ENCODE results near the gene SPATS2. TPM values are rescaled to one million over a fixed set of nuclear protein-coding genes. Genes with fewer than 3 reads are reported as not detected.

The SPATS2 gene
- total RNA-seq, 3 donors from 2014 or later (not counting 1 experiment from before 2014, with no cell fraction given): 14.6 to 18.4 (median 15.4) TPM

- Histone ChIP-seq H3K4me3 (ENCODE audit: low read length) (peak within 1 kb of the TSS; percentile 67), H3K27me3 (ENCODE audit: control insufficient read depth, insufficient read depth, low read length) (no peaks in the 10 kb centered on the region), H3K36me3 (ENCODE audit: control insufficient read depth, insufficient read depth, low read length) (no peaks in the 10 kb centered on the region), H3K9me3 (ENCODE audit: control insufficient read depth, insufficient read depth, low read length) (no peaks in the 10 kb centered on the region), H3K4me1 (ENCODE audit: control insufficient read depth, insufficient read depth, low read length) (peaks cover 16% of the 10 kb centered on the region), H3K27ac (ENCODE audit: low read length) (peak within 1 kb of the TSS; percentile 46)
- H3K9me3 Mint-ChIP-seq: no peaks in the 10 kb centered on the region
- H3K27me3 Mint-ChIP-seq (ENCODE audit: low read depth in 2 of 2): peaks cover 0 to 5% of the 10 kb centered on the region in 2 donors
- peak within 1 kb of the TSS; percentile 77 to 86 for H3K27ac Mint-ChIP-seq
- WGBS (ENCODE audit: insufficient coverage): under 1% methylated on average over 65 of the region's 65 CpGs
- DNase-seq: peak; percentile 94 to 98
- intact Hi-C loops (cut with micrococcal nuclease): loop anchor here (2.0 kb wide), 1 partner anchor 14 kb away; the partner anchor contains the start of gene C1QL4
- peaks cover 11 to 18% of the 10 kb centered on the region in 2 donors for H3K4me1 Mint-ChIP-seq
- peak within 1 kb of the TSS; percentile 89 for H3K4me3 Mint-ChIP-seq
- H3K36me3 Mint-ChIP-seq: no peaks in the 10 kb centered on the region
- ATAC-seq: peak; percentile 96 to 99 (median 97)
- TF ChIP-seq, protein P1, sequence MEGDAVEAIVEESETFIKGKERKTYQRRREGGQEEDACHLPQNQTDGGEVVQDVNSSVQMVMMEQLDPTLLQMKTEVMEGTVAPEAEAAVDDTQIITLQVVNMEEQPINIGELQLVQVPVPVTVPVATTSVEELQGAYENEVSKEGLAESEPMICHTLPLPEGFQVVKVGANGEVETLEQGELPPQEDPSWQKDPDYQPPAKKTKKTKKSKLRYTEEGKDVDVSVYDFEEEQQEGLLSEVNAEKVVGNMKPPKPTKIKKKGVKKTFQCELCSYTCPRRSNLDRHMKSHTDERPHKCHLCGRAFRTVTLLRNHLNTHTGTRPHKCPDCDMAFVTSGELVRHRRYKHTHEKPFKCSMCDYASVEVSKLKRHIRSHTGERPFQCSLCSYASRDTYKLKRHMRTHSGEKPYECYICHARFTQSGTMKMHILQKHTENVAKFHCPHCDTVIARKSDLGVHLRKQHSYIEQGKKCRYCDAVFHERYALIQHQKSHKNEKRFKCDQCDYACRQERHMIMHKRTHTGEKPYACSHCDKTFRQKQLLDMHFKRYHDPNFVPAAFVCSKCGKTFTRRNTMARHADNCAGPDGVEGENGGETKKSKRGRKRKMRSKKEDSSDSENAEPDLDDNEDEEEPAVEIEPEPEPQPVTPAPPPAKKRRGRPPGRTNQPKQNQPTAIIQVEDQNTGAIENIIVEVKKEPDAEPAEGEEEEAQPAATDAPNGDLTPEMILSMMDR (IDR thresholded peaks at IDR 0.05): no peak
Measured at GRCh38 chr12:49322708-49323523, 44.3 kb upstream of the SPATS2 start, which contains the start of gene TROAP. Gene TROAP, plus strand, starts transcription at chr12:49323255. Its CDS starts 354 bp downstream, at chr12:49323609.

DNA sequence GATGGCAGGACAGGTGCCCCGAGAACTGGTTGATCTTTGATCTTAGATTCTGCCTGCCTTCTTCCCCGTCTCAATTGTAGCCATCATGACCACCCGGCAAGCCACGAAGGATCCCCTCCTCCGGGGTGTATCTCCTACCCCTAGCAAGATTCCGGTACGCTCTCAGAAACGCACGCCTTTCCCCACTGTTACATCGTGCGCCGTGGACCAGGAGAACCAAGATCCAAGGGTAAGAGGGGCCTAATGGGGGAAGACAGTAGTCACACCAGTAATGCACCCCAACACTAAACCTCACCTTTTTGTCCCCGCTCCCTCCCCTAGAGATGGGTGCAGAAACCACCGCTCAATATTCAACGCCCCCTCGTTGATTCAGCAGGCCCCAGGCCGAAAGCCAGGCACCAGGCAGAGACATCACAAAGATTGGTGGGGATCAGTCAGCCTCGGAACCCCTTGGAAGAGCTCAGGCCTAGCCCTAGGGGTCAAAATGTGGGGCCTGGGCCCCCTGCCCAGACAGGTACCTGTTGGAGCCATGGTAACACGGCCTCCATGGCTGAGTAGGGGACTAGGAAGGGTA lies 43.7 kb upstream of the SPATS2 start:
- Histone ChIP-seq H3K27me3 (ENCODE audit: control insufficient read depth, insufficient read depth, low read length) (no peaks in the 10 kb centered on the region), H3K36me3 (ENCODE audit: control insufficient read depth, insufficient read depth, low read length) (no peaks in the 10 kb centered on the region), H3K9me3 (ENCODE audit: control insufficient read depth, insufficient read depth, low read length) (no peaks in the 10 kb centered on the region), H3K27ac (ENCODE audit: low read length) (no peak overlapping the region), H3K4me3 (ENCODE audit: low read length) (peak overlapping the region; percentile 67), H3K4me1 (ENCODE audit: control insufficient read depth, insufficient read depth, low read length) (peaks cover 16% of the 10 kb centered on the region)
- intact Hi-C loops (cut with micrococcal nuclease): loop anchor here (2.0 kb wide), 1 partner anchor 13 kb away; the partner anchor contains the start of gene C1QL4
- DNase-seq (no peak), ATAC-seq (no peak)
- H3K4me1 Mint-ChIP-seq: peaks cover 11 to 18% of the 10 kb centered on the region in 2 donors
- H3K36me3 Mint-ChIP-seq: no peaks in the 10 kb centered on the region
- peaks cover 0 to 5% of the 10 kb centered on the region in 2 donors for H3K27me3 Mint-ChIP-seq (ENCODE audit: low read depth in 2 of 2)
- H3K27ac Mint-ChIP-seq: peak overlapping the region; percentile 77 to 86
- no peaks in the 10 kb centered on the region for H3K9me3 Mint-ChIP-seq
- 15% methylated on average over 19 of the region's 19 CpGs for WGBS (ENCODE audit: insufficient coverage)
- TF ChIP-seq, protein P1 (IDR thresholded peaks at IDR 0.05): no peak
- peak overlapping the region; percentile 89 for H3K4me3 Mint-ChIP-seq

DNA sequence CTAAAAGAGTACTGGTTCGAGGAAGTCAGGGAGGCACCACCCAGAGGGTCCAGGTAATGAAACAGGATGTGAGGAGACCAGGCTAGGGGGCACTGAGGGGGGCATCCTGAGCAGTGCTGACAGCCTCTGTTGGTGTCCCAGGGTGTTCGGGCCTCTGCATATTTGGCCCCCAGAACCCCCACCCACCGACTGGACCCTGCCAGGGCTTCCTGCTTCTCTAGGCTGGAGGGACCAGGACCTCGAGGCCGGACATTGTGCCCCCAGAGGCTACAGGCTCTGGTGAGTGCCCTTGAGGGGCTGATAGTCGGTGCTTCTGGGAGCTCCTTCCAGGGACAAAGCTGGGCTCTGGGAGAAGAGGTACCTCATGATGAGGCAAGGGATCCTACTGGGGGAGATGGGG lies 41.7 kb upstream of the SPATS2 start:
- H3K4me1 ChIP-seq (ENCODE audit: control insufficient read depth, insufficient read depth, low read length): peaks cover 16% of the 10 kb centered on the region
- H3K9me3 Mint-ChIP-seq: no peaks in the 10 kb centered on the region
- H3K9me3 ChIP-seq (ENCODE audit: control insufficient read depth, insufficient read depth, low read length): no peaks in the 10 kb centered on the region
- no peak for DNase-seq
- no peak overlapping the region for H3K27ac ChIP-seq (ENCODE audit: low read length)
- peak overlapping the region; percentile 40 for H3K4me3 Mint-ChIP-seq
- no peak overlapping the region for H3K4me3 ChIP-seq (ENCODE audit: low read length)
- H3K27ac Mint-ChIP-seq: no peak overlapping the region
- no peak for ATAC-seq
- TF ChIP-seq, protein P1 (IDR thresholded peaks at IDR 0.05): no peak
- H3K27me3 Mint-ChIP-seq (ENCODE audit: low read depth in 2 of 2): no peaks in the 10 kb centered on the region
- H3K36me3 ChIP-seq (ENCODE audit: control insufficient read depth, insufficient read depth, low read length): no peaks in the 10 kb centered on the region
- intact Hi-C loops (cut with micrococcal nuclease): no loop called here
- H3K27me3 ChIP-seq (ENCODE audit: control insufficient read depth, insufficient read depth, low read length): no peaks in the 10 kb centered on the region
- H3K4me1 Mint-ChIP-seq: peaks cover 11 to 18% of the 10 kb centered on the region in 2 donors
- no peaks in the 10 kb centered on the region for H3K36me3 Mint-ChIP-seq
- WGBS (ENCODE audit: insufficient coverage): 95% methylated on average over 6 of the region's 6 CpGs

Measured in natural killer cell (primary cell).